Panc1 (cell line): ENCODE results near the gene KLK7. TPM values are rescaled to one million over a fixed set of nuclear protein-coding genes. Genes with fewer than 3 reads are reported as not detected.

Experiments used
- ATAC-seq: fragments of 200-7000 bp; cut with Tn5 transposase; 2 replicates; pipeline ENCODE4 v1.9.1; 2020; ENCODE audit warnings: mild to moderate bottlenecking, moderate library complexity
- BruUV-seq: library from RNA; stranded (reverse); fragments of 400-500 nt; replicated peaks from 2 replicates; lab custom pipeline; 2021; lab: Mats Ljungman, UMichigan
- CTCF ChIA-PET: fragments of 300-600 bp; sonication (Branson Sonifier 250); formaldehyde crosslinking; loops from one replicate; lab custom pipeline; 2022; ENCODE audit warnings: antibody characterized with exemption; lab: Charles Lee
- POLR2A ChIA-PET: fragments of 300-600 bp; sonication (Branson Sonifier 250); formaldehyde crosslinking; loops from one replicate; lab custom pipeline; 2022; ENCODE audit warnings: antibody characterized with exemption; lab: Charles Lee
- DNase-seq: peaks from one replicate; pipeline ENCODE4 v3.0.0-alpha.2; 2010; ENCODE audit warnings: low read depth, low spot score
- H3K27ac ChIP-seq: 2 replicates; pipeline ENCODE4 v1.5.1; 2011; ENCODE audit warnings: mild to moderate bottlenecking, low read length, inconsistent platforms
- H3K27me3 ChIP-seq: fragments of 200-500 bp; sonication (Bioruptor generic); 2 replicates; pipeline ENCODE4 v1.6.0; 2014; ENCODE audit warnings: low read length, inconsistent platforms; ENCODE audit not compliant: control insufficient read depth, insufficient read depth
- H3K36me3 ChIP-seq: fragments of 200-500 bp; sonication (Bioruptor generic); 2 replicates; pipeline ENCODE4 v1.5.1; 2014; ENCODE audit warnings: inconsistent platforms, mild to moderate bottlenecking, low read length, moderate library complexity; ENCODE audit not compliant: control insufficient read depth, insufficient read depth
- H3K4me1 ChIP-seq: 2 replicates; pipeline ENCODE4 v1.5.1; 2011; ENCODE audit warnings: inconsistent platforms, mild to moderate bottlenecking, low read length, moderate library complexity; ENCODE audit not compliant: control insufficient read depth, insufficient read depth
- H3K4me3 ChIP-seq, 2 experiments: 2 replicates each; pipeline ENCODE4 v1.5.1; 2011 to 2012; ENCODE audit warnings: low read depth in 2 of 2, low read length in 2 of 2, mild to moderate bottlenecking in 2 of 2, inconsistent platforms in 1 of 2, moderate library complexity in 1 of 2
- H3K9me3 ChIP-seq: fragments of 200-500 bp; sonication (Bioruptor generic); 2 replicates; pipeline ENCODE4 v1.5.1; 2014; ENCODE audit warnings: low read depth, mild to moderate bottlenecking, inconsistent platforms, low read length, moderate library complexity; ENCODE audit not compliant: control insufficient read depth, insufficient read depth
- CTCF ChIP-seq: fragments of 450-650 bp; IDR thresholded peaks from 2 replicates; pipeline ENCODE4 v1.5.1; 2017; ENCODE audit warnings: mild to moderate bottlenecking
- POLR2AphosphoS5 ChIP-seq: IDR thresholded peaks from 2 replicates; pipeline ENCODE4 v1.6.1; 2012; ENCODE audit warnings: mild to moderate bottlenecking, low read depth, low read length, moderate library complexity
- SIN3A ChIP-seq: IDR thresholded peaks from 2 replicates; pipeline ENCODE4 v1.6.1; 2012; ENCODE audit warnings: low read depth, mild to moderate bottlenecking, low read length, moderate library complexity, borderline replicate concordance; ENCODE audit not compliant: insufficient read depth
- TCF7L2 ChIP-seq: IDR thresholded peaks from 2 replicates; pipeline ENCODE4 v1.6.1; 2011; ENCODE audit warnings: mild to moderate bottlenecking, low read depth, low read length, inconsistent platforms
- in situ Hi-C: cut with HindIII; loops from 2 replicates; pipeline ENCODE4 v1.10.0; 2016; ENCODE audit warnings: low sequenced_read_pairs, low pct_unique_long_range_greater_than_20kb
- intact Hi-C: fragments of 100-400 bp; cut with micrococcal nuclease; formaldehyde crosslinking; loops from one replicate; pipeline ENCODE4 v1.10.0; 2022; ENCODE audit not compliant: unreplicated experiment
- total RNA-seq: library from RNA; stranded (reverse); gene quantifications from one replicate; pipeline ENCODE4 v1.2.1, GENCODE V29; 2021; ENCODE audit not compliant: unreplicated experiment
- TF ChIP-seq, protein P1 (sequence below), 2 experiments: IDR thresholded peaks; 2 replicates each; pipeline ENCODE4 v1.6.1; 2011 to 2012; ENCODE audit warnings: low read depth in 2 of 2, control low read depth in 1 of 2, low read length in 1 of 2, mild to moderate bottlenecking in 1 of 2, moderate library complexity in 1 of 2; ENCODE audit not compliant: insufficient read depth in 1 of 2

Gene KLK7
- total RNA-seq, 1 experiment from 2014 or later = not detected

DNA sequence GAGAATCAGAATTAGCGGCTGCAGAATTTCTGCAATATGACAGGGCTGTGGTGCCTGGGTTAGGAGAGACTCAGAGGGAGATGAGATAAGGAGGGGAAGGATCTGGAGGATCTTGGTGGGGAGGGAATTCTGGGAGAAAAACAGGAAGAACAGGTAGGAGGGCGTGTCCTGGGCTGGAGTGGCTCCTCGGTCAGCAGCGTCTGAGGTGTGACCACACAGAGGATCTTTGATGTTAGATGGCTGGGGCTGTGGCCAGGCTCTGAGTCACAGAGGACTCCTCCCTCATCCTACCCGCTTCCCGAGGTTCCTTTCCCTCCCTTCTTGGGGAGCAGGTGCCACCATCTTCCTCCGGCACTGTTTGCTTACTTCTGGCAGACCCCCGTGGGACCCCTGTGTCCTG lies 8.0 kb downstream of the KLK7 start:
- Histone ChIP-seq H3K27ac (no peak overlapping the region), H3K36me3 (no peaks in the 10 kb centered on the region), H3K4me1 (no peaks in the 10 kb centered on the region), H3K4me3 (no peak overlapping the region), H3K27me3 (no peaks in the 10 kb centered on the region; the same call in 1 of the 2 replicates), H3K9me3 (no peaks in the 10 kb centered on the region)
- no TSS peak for BruUV-seq
- intact Hi-C loops (no loop called here), in situ Hi-C loops (no loop called here)
- ChIA-PET CTCF (no interaction called here), POLR2A (no interaction called here)
- no peak for DNase-seq
- TF ChIP-seq SIN3A = no peak
- TF ChIP-seq POLR2AphosphoS5 = no peak
- no peak for TF ChIP-seq TCF7L2
- TF ChIP-seq, protein P1, sequence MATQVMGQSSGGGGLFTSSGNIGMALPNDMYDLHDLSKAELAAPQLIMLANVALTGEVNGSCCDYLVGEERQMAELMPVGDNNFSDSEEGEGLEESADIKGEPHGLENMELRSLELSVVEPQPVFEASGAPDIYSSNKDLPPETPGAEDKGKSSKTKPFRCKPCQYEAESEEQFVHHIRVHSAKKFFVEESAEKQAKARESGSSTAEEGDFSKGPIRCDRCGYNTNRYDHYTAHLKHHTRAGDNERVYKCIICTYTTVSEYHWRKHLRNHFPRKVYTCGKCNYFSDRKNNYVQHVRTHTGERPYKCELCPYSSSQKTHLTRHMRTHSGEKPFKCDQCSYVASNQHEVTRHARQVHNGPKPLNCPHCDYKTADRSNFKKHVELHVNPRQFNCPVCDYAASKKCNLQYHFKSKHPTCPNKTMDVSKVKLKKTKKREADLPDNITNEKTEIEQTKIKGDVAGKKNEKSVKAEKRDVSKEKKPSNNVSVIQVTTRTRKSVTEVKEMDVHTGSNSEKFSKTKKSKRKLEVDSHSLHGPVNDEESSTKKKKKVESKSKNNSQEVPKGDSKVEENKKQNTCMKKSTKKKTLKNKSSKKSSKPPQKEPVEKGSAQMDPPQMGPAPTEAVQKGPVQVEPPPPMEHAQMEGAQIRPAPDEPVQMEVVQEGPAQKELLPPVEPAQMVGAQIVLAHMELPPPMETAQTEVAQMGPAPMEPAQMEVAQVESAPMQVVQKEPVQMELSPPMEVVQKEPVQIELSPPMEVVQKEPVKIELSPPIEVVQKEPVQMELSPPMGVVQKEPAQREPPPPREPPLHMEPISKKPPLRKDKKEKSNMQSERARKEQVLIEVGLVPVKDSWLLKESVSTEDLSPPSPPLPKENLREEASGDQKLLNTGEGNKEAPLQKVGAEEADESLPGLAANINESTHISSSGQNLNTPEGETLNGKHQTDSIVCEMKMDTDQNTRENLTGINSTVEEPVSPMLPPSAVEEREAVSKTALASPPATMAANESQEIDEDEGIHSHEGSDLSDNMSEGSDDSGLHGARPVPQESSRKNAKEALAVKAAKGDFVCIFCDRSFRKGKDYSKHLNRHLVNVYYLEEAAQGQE (IDR thresholded peaks at IDR 0.05; ENCODE audit: insufficient read depth in 1 of 2, low read depth in 2 of 2, low read length in 1 of 2) = no peak
- TF ChIP-seq CTCF = no peak
- ATAC-seq = no peak

DNA sequence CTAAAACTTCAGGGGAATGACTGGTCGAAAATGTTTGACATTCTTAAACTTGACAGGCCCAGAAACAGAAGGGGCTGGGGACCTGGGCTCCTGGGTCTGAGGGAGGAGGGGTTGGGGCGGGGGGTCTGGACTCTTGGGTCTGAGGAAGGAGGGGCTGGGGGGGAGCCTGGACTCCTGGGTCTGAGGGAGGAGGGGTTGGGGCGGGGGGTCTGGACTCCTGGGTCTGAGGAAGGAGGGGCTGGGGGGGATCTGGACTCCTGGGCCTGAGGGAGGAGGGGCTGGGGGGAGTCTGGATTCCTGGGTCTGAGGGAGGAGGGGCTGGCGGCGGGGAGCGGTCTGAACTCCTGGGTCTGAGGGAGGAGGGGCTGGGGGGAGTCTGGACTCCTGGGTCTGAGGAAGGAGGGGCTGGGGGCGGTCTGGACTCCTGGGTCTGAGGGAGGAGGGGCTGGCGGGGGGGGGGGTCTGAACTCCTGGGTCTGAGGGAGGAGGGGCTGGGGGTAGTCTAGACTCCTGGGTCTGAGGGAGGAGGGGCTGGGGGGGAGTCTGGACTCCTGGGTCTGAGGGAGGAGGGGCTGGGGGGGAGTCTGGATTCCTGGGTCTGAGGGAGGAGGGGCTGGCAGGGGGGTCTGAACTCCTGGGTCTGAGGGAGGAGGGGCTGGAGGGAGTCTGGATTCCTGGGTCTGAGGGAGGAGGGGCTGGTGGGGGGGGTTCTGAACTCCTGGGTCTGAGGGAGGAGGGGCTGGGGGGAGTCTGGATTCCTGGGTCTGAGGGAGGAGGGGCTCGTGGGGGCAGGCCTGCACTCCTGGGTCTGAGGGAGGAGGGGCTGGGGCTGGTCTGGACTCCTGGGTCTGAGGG lies 8.8 kb downstream of the KLK7 start:
- in situ Hi-C loops = no loop called here
- TF ChIP-seq CTCF = no peak
- TF ChIP-seq, protein P1 (IDR thresholded peaks at IDR 0.05; ENCODE audit: insufficient read depth in 1 of 2, low read depth in 2 of 2, low read length in 1 of 2) = no peak
- no peak for TF ChIP-seq TCF7L2
- TF ChIP-seq SIN3A = no peak
- TF ChIP-seq POLR2AphosphoS5 = no peak
- ATAC-seq = no peak
- H3K27me3 ChIP-seq = no peaks in the 10 kb centered on the region; the same call in 1 of the 2 replicates
- POLR2A ChIA-PET = no interaction called here
- CTCF ChIA-PET = no interaction called here
- no TSS peak for BruUV-seq
- no peaks in the 10 kb centered on the region for H3K4me1 ChIP-seq
- H3K36me3 ChIP-seq = no peaks in the 10 kb centered on the region
- H3K9me3 ChIP-seq = no peaks in the 10 kb centered on the region
- no peak overlapping the region for H3K4me3 ChIP-seq
- DNase-seq = no peak
- intact Hi-C loops = no loop called here
- no peak overlapping the region for H3K27ac ChIP-seq
